K562 (cell line): ENCODE results near the gene MARK4. TPM values are rescaled to one million over a fixed set of nuclear protein-coding genes. Genes with fewer than 3 reads are reported as not detected.

ENCODE experiments used
- ATAC-seq: fragments of 200-7000 bp; cut with Tn5 transposase; 3 replicates; pipeline ENCODE4 v1.9.1; 2020; ENCODE audit warnings: moderate library complexity
- BruUV-seq: library from RNA; stranded (reverse); fragments of 400-500 nt; replicated peaks from 2 replicates; lab custom pipeline; 2021; lab: Mats Ljungman, UMichigan
- CTCF ChIA-PET: fragments of 300-600 bp; formaldehyde crosslinking; extraction: SDS; loops from one replicate; lab custom pipeline; 2021; ENCODE audit warnings: low intra/inter-chr PET ratio; lab: Yijun Ruan, JAX
- POLR2A ChIA-PET: fragments of 300-600, 350-650 bp; sonication (Branson Sonifier 250); formaldehyde crosslinking; extraction: SDS; loops from one replicate; lab custom pipeline; 2021; ENCODE audit warnings: antibody characterized with exemption, inconsistent platforms; lab: Yijun Ruan, JAX
- DNase-seq, 4 experiments: peaks; one replicate each; pipeline versions ENCODE4 v3.0.0 to v3.0.0-alpha.2; 2011 to 2018; ENCODE audit warnings: low spot score in 3 of 4, mixed read lengths in 3 of 4; ENCODE audit errors: extremely low read depth in 1 of 4
- FAIRE-seq: peaks from 2 replicates; lab custom pipeline; 2011; peaks lifted over from hg19 to GRCh38; lab: Jason Lieb, UNC
- H2AFZ ChIP-seq: 2 replicates; pipeline ENCODE4 v1.6.0; 2011; ENCODE audit warnings: low read depth, low read length, control low read depth, inconsistent platforms
- H3K27ac ChIP-seq: fragments of 200-600 bp; 3 replicates; pipeline ENCODE4 v1.8.0; 2011; ENCODE audit warnings: low read depth, mild to moderate bottlenecking, control low read depth, inconsistent platforms, low read length, moderate library complexity, mixed read lengths; ENCODE audit errors: extremely low read depth
- H3K27me3 ChIP-seq, 2 experiments: fragments of 300-600 bp in 1 of 2; 2 replicates in 1 of 2; 3 replicates in 1 of 2; pipeline versions ENCODE4 v1.6.0 to v1.8.0; 2011; ENCODE audit warnings: inconsistent platforms in 2 of 2, low read length in 2 of 2, mild to moderate bottlenecking in 1 of 2, mixed read lengths in 1 of 2, moderate library complexity in 1 of 2; ENCODE audit not compliant: control insufficient read depth in 2 of 2, insufficient read depth in 2 of 2
- H3K36me3 ChIP-seq: fragments of 300-600 bp; 3 replicates; pipeline ENCODE4 v1.8.0; 2011; ENCODE audit warnings: mild to moderate bottlenecking, low read length, inconsistent platforms; ENCODE audit not compliant: control insufficient read depth, insufficient read depth
- H3K4me1 ChIP-seq, 2 experiments: fragments of 200-600 bp in 1 of 2; replicated peaks in 1 of 2; 2 replicates in 1 of 2; 3 replicates in 1 of 2; pipeline versions ENCODE4 v1.5.1 to v1.8.0; 2011; ENCODE audit warnings: inconsistent platforms in 2 of 2, low read length in 2 of 2, mild to moderate bottlenecking in 1 of 2, mixed read lengths in 1 of 2, moderate library complexity in 1 of 2; ENCODE audit not compliant: control insufficient read depth in 2 of 2, insufficient read depth in 2 of 2
- H3K4me2 ChIP-seq: 2 replicates; pipeline ENCODE4 v1.6.1; 2011; ENCODE audit warnings: low read length, control low read depth, inconsistent platforms, mixed read lengths; ENCODE audit not compliant: insufficient read depth
- H3K4me3 ChIP-seq: fragments of 200-600 bp; sonication (generic), shearing (Covaris generic); 2 replicates; pipeline ENCODE4 v1.5.1; 2016; ENCODE audit warnings: control low read depth, inconsistent platforms
- H3K79me2 ChIP-seq: fragments of 200-600 bp; 3 replicates; pipeline ENCODE4 v1.8.0; 2011; ENCODE audit warnings: low read length, inconsistent platforms; ENCODE audit not compliant: control insufficient read depth, insufficient read depth
- H3K9ac ChIP-seq, 2 experiments: 2 replicates each; pipeline versions ENCODE4 v1.6.0 to v1.6.1; 2011; ENCODE audit warnings: low read depth in 2 of 2, low read length in 2 of 2, control low read depth in 1 of 2, inconsistent platforms in 1 of 2, mild to moderate bottlenecking in 1 of 2, mixed read lengths in 1 of 2; ENCODE audit not compliant: insufficient read depth in 1 of 2
- H3K9me1 ChIP-seq: one replicate; pipeline ENCODE4 v1.6.0; 2011; ENCODE audit warnings: inconsistent platforms, mild to moderate bottlenecking, low read length, moderate library complexity; ENCODE audit not compliant: control insufficient read depth, insufficient read depth
- H3K9me3 ChIP-seq: replicated peaks from 2 replicates; pipeline ENCODE4 v1.5.1; 2011; ENCODE audit warnings: low read depth, low read length, inconsistent platforms; ENCODE audit not compliant: control insufficient read depth, insufficient read depth
- H4K20me1 ChIP-seq: replicated peaks from 2 replicates; pipeline ENCODE4 v1.6.1; 2011; ENCODE audit warnings: low read length, inconsistent platforms, mixed read lengths; ENCODE audit not compliant: control insufficient read depth, insufficient read depth
- ARID1B ChIP-seq: fragments of 450-650 bp; IDR thresholded peaks from 2 replicates; pipeline ENCODE4 v1.6.1; 2016; ENCODE audit warnings: antibody characterized with exemption, mild to moderate bottlenecking, inconsistent platforms
- C11orf30 ChIP-seq: fragments of 450-650 bp; IDR thresholded peaks from 2 replicates; pipeline ENCODE4 v1.6.1; 2016; ENCODE audit warnings: low read depth, mild to moderate bottlenecking
- DPF2 ChIP-seq: fragments of 450-650 bp; IDR thresholded peaks from 2 replicates; pipeline ENCODE4 v1.6.1; 2016
- MAFF ChIP-seq: IDR thresholded peaks from 2 replicates; pipeline ENCODE4 v1.6.1; 2012; ENCODE audit warnings: low read length, improper control_type of control experiment
- MAFG ChIP-seq: fragments of 450-650 bp; conservative IDR thresholded peaks from 2 replicates; pipeline ENCODE4 v1.6.1; 2016; ENCODE audit warnings: missing genetic modification characterization, missing compliant biosample characterization
- MAFK ChIP-seq: IDR thresholded peaks from 2 replicates; pipeline ENCODE4 v1.6.1; 2011; ENCODE audit warnings: low read length, improper control_type of control experiment
- NCOA2 ChIP-seq, 2 experiments: fragments of 450-650 bp; IDR thresholded peaks; 2 replicates each; pipeline ENCODE4 v1.6.1; 2018; ENCODE audit warnings: mild to moderate bottlenecking in 2 of 2, moderate library complexity in 1 of 2; ENCODE audit not compliant: partially characterized antibody in 2 of 2
- NFE2 ChIP-seq: IDR thresholded peaks from 2 replicates; pipeline ENCODE4 v1.6.1; 2014; ENCODE audit warnings: antibody characterized with exemption, low read depth
- SMARCA4 ChIP-seq: fragments of 450-650 bp; IDR thresholded peaks from 2 replicates; pipeline ENCODE4 v1.6.1; 2016
- SMARCE1 ChIP-seq: fragments of 450-650 bp; IDR thresholded peaks from 2 replicates; pipeline ENCODE4 v1.7.1; 2016; ENCODE audit warnings: mild to moderate bottlenecking
- SNIP1 ChIP-seq: fragments of 450-650 bp; IDR thresholded peaks from 2 replicates; pipeline ENCODE4 v1.7.1; 2017; ENCODE audit warnings: low read depth, mild to moderate bottlenecking
- ZBTB7A ChIP-seq: IDR thresholded peaks from 2 replicates; pipeline ENCODE4 v1.6.1; 2011; ENCODE audit warnings: low read depth, mild to moderate bottlenecking, low read length, moderate library complexity, borderline replicate concordance; ENCODE audit not compliant: control insufficient read depth
- ZKSCAN8 ChIP-seq: fragments of 200-800 bp; sonication (Bioruptor generic); IDR thresholded peaks from 2 replicates; pipeline ENCODE4 v1.6.1; 2016; ENCODE audit warnings: missing genetic modification characterization, missing compliant biosample characterization
- ZNF316 ChIP-seq: fragments of 450-650 bp; IDR thresholded peaks from 2 replicates; pipeline ENCODE4 v1.6.1; 2016
- WGBS: fragments of 100-300 bp; shearing (Covaris generic); methylation state at CpG from one replicate; pipeline ENCODE4 v1.1.6; 2016; ENCODE audit warnings: low coverage, mixed read lengths; ENCODE audit not compliant: insufficient coverage; ENCODE audit errors: missing lambda C conversion rate; 5-methylcytosine and 5-hydroxymethylcytosine counted together
- in situ Hi-C: fragments of 300-500 bp; cut with MboI; formaldehyde crosslinking; loops from 4 replicates; pipeline ENCODE4 v1.15.0; 2018; ENCODE audit warnings: inconsistent platforms, mixed read lengths
- intact Hi-C: fragments of 100-400 bp; cut with micrococcal nuclease; formaldehyde crosslinking; loops from 2 replicates; pipeline ENCODE4 v1.14.2; 2022
- polyA plus RNA-seq, 8 experiments: library from polyadenylated mRNA; depleted of rRNA in 4 of 8; stranded (reverse) in 5 of 8; unstranded in 3 of 8; fragments of >200 nt; fragmentation: Nextera tagmentation in 2 of 8; fragmentation: Illumina TruSeq in 1 of 8; extraction: Ambion mirVana in 2 of 8; extraction: Trizol in 1 of 8; gene quantifications; 2 replicates each; pipeline versions ENCODE4 v1.2.1 to v1.2.3, GENCODE V29; 2011 to 2014; ENCODE audit warnings: inconsistent platforms in 1 of 8, missing spikeins in 1 of 8
- total RNA-seq, 7 experiments: library from RNA; depleted of rRNA in 6 of 7; stranded (reverse); fragments of >200 nt in 6 of 7; fragmentation: Illumina TruSeq in 2 of 7; extraction: Trizol in 2 of 7; gene quantifications; 2 replicates each; pipeline versions ENCODE4 v1.2.1 to v1.2.3, GENCODE V29; 2011 to 2021; ENCODE audit warnings: low replicate concordance in 1 of 7
- TF ChIP-seq, protein P1 (sequence below): sonication (generic); formaldehyde crosslinking; IDR thresholded peaks from 2 replicates; pipeline ENCODE4 v1.8.0; 2022; ENCODE audit warnings: missing genetic modification reagents, mild to moderate bottlenecking, borderline replicate concordance

The MARK4 gene
- total and polyA plus RNA-seq, 9 of the 15 experiments (the other 6 are each of a cell fraction or from before 2014, with no cell fraction given), result 0.52 to 29.4 (median 8.6) TPM

DNA sequence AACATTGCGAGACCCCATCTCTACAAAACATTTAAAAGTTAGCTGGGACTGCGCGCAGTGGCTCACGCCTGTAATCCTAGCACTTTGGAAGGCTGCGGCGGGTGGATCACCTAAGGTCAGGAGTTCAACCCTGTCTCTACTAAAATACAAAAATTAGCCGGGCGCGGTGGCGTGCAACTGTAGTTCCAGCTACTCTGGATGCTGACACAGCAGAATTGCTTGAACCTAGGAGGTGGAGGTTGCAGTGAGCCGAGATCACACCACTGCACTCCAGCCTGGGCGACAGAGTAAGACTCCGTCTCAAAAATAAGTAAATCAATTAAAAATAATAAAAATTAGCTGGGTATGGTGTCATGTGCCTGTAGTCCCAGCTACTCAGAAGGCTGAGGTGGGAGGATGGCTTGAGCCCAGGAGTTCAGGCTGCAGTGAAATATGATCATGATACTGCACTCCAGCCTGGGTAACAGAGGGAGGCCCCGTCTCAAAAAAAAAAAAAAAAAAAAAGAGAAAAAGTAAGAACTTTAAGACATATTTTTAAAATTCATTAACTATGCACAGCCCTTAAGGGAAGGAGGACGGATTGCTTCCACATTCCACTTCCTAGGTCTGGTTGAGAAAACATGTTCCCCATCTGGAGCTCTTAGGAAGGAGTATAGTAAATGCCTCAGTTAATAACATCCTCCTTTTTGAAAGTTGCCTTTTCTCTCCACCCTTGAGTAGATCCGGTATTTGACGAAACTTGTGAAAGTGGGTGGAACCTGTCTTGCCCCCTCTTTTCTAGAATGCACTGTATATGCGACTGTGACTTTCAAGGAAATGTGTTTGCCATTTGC is 31.9 kb upstream of the MARK4 start:
- ChIA-PET POLR2A (interaction anchor here (0.7 kb wide), 1 partner anchor 19 kb away, joined by 3 read pairs; no protein-coding TSS in a partner anchor), CTCF (no interaction called here)
- H3K27me3 ChIP-seq, result no peaks in the 10 kb centered on the region
- H2AFZ ChIP-seq, result peak overlapping the region; percentile 55
- peak; percentile 75 for FAIRE-seq
- peak overlapping the region in 1 of 2 experiments; percentile 29; a peak in 1 of 4 replicates for H3K9ac ChIP-seq
- peaks cover 11 to 19% of the 10 kb centered on the region in 2 experiments; a peak in 4 of 5 replicates for H3K4me1 ChIP-seq
- no peaks in the 10 kb centered on the region for H3K79me2 ChIP-seq
- no peaks in the 10 kb centered on the region for H4K20me1 ChIP-seq
- intact Hi-C loops, result no loop called here
- peak; percentile 77 for ATAC-seq
- H3K4me2 ChIP-seq, result no peak overlapping the region; the same call in 1 of the 2 replicates
- WGBS, result 28% methylated on average over 17 of the region's 18 CpGs
- BruUV-seq, result no TSS peak
- no peak overlapping the region for H3K4me3 ChIP-seq
- no peak for TF ChIP-seq ZKSCAN8 (CRISPR knock-in tag)
- peak; percentile 98 for TF ChIP-seq MAFF
- TF ChIP-seq SMARCA4, result peak; percentile 55; the same call in 1 of the 2 replicates
- peak; percentile 31; the same call in 1 of the 2 replicates for TF ChIP-seq ARID1B
- TF ChIP-seq, protein P1, sequence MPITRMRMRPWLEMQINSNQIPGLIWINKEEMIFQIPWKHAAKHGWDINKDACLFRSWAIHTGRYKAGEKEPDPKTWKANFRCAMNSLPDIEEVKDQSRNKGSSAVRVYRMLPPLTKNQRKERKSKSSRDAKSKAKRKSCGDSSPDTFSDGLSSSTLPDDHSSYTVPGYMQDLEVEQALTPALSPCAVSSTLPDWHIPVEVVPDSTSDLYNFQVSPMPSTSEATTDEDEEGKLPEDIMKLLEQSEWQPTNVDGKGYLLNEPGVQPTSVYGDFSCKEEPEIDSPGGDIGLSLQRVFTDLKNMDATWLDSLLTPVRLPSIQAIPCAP (CRISPR knock-in tag), result no peak
- TF ChIP-seq SNIP1, result no peak
- TF ChIP-seq MAFG (tag), result peak; percentile 97
- TF ChIP-seq ZBTB7A, result peak; percentile 17; the same call in 1 of the 2 replicates
- peak; percentile 100 for TF ChIP-seq ZNF316
- TF ChIP-seq SMARCE1, result 0 out of 2 replicates have a peak, but pooled peaks have one; percentile 23
- TF ChIP-seq DPF2, result peak; percentile 68
- TF ChIP-seq NFE2, result peak; percentile 75
- peak; percentile 96 for TF ChIP-seq MAFK
- TF ChIP-seq C11orf30, result peak; percentile 100
- TF ChIP-seq NCOA2 (IDR thresholded peaks at IDR 0.05; ENCODE audit: partially characterized antibody in 2 of 2), result no peak
- peak in 2 of 4 experiments; percentile 2 to 71 for DNase-seq
- no peaks in the 10 kb centered on the region for H3K9me3 ChIP-seq
- peak overlapping the region; percentile 38; the same call in 1 of the 3 replicates for H3K27ac ChIP-seq
- no peaks in the 10 kb centered on the region; the same call in 2 of the 3 replicates for H3K36me3 ChIP-seq
- in situ Hi-C loops, result no loop called here
- no peaks in the 10 kb centered on the region for H3K9me1 ChIP-seq
